Heart left ventricle (tissue), 16 donors: ENCODE measurements around the gene CHID1. TPM values are rescaled to one million over a fixed set of nuclear protein-coding genes. Genes with fewer than 3 reads are reported as not detected.

Experiments used
- ATAC-seq, 4 donors: fragments of 200-7000 bp; cut with Tn5 transposase; one replicate each; pipeline ENCODE4 v1.9.1; 2020 to 2022; ENCODE audit warnings: moderate library complexity in 4 of 4, mild to moderate bottlenecking in 3 of 4, moderate number of reproducible peaks in 1 of 4
- DNase-seq, 5 donors: peaks; one replicate each; pipeline ENCODE4 v3.0.0-alpha.2; 2020
- H3K27ac ChIP-seq, 12 donors: fragments of 200-600 bp; sonication (generic) in 4 of 12; one replicate each; pipeline versions ENCODE4 v1.5.0 to v1.8.0; 2016 to 2022; ENCODE audit warnings: mild to moderate bottlenecking in 2 of 12
- H3K27me3 ChIP-seq, 9 donors: fragments of 200-600 bp; sonication (generic) in 2 of 9; one replicate each; pipeline versions ENCODE4 v1.5.1 to v1.8.0; 2016 to 2022; ENCODE audit warnings: mild to moderate bottlenecking in 3 of 9
- H3K36me3 ChIP-seq, 9 donors: fragments of 200-600 bp; sonication (generic) in 2 of 9; one replicate each; pipeline versions ENCODE4 v1.5.0 to v1.8.0; 2018 to 2022; ENCODE audit warnings: mild to moderate bottlenecking in 2 of 9
- H3K4me1 ChIP-seq, 12 donors: fragments of 200-600 bp; sonication (generic) in 4 of 12; one replicate each; pipeline versions ENCODE4 v1.5.0 to v1.8.0; 2016 to 2022; ENCODE audit warnings: mild to moderate bottlenecking in 3 of 12
- H3K4me3 ChIP-seq, 12 donors: fragments of 200-600 bp; sonication (generic) in 4 of 12; one replicate each; pipeline versions ENCODE4 v1.5.0 to v1.8.0; 2017 to 2022; ENCODE audit warnings: mild to moderate bottlenecking in 9 of 12, moderate library complexity in 4 of 12
- H3K9me3 ChIP-seq, 12 donors: fragments of 200-600 bp; sonication (generic) in 4 of 12; one replicate each; pipeline versions ENCODE4 v1.5.0 to v1.8.0; 2016 to 2022; ENCODE audit warnings: mild to moderate bottlenecking in 1 of 12
- POLR2A ChIP-seq, 2 donors: fragments of 450-650 bp; IDR thresholded peaks; one replicate each; pipeline ENCODE4 v1.6.1; 2017; ENCODE audit warnings: antibody characterized with exemption in 2 of 2, mild to moderate bottlenecking in 2 of 2, moderate library complexity in 2 of 2
- WGBS, 4 donors: extraction: QIAGEN DNeasy Blood & Tissue Kit in 2 of 4; methylation state at CpG; one replicate each; pipeline versions ENCODE4 v1.1.5 to v1.1.7; 2013 to 2018; 5-methylcytosine and 5-hydroxymethylcytosine counted together
- intact Hi-C, 10 donors: fragments of 100-400 bp; cut with DNase I; formaldehyde crosslinking; loops; one replicate each; pipeline versions ENCODE4 v1.11.1 to v1.14.2; 2022
- polyA plus RNA-seq, 2 donors: library from polyadenylated mRNA; stranded (reverse); fragments of 200-250 nt; gene quantifications; one replicate each; pipeline ENCODE4 v1.2.3, GENCODE V29; 2013
- total RNA-seq, 9 donors: library from RNA; depleted of rRNA in 2 of 9; stranded (reverse); fragments of >200 nt in 2 of 9; fragmentation: NEBNext Ultra II Directional in 3 of 9; extraction: Animal tissue kit (Norgen Biotek cat#: 25700) in 3 of 9; gene quantifications; one replicate each; pipeline versions ENCODE4 v1.1.0 to v1.2.4, GENCODE V29; 2016 to 2023
- TF ChIP-seq, protein P1 (sequence below), 12 donors: fragments of 200-600 bp; sonication (generic) in 4 of 12; IDR thresholded peaks; one replicate each; pipeline versions ENCODE4 v1.5.0 to v1.8.0; 2018 to 2022; ENCODE audit warnings: antibody characterized with exemption in 12 of 12, mild to moderate bottlenecking in 5 of 12
- donor health status: ischemic (EF 13 %, LVEDD 7.1; RV severe dilation, severe dysfunction).
- donor health status: healthy with polysubstance abuse.
- donor health status: DM: no; HTN: yes; CAD: no.
- donor health status: DM: no; HTN: no; CAD: no.
- donor health status: ischemic (EF 25% LVEDD 6.9; RV normal size, moderate dysfunction).
- donor health status: ischemic (EF 25% LVEDD 5.7; RV mildly dilated, moderate dysfunction).
- donor health status: healthy.
- donor health status: DM: yes; HTN: yes; CAD: no.
- donor health status: ischemic (EF 35%, LVEDD 5.7; RV mildly dilated, moderate dysfunction).
- donor health status: nonischemic (EF 11% LVEDD 7.7; RV severe dilation, severe dysfunction).
- donor health status: DM: yes; HTN: yes; CAD: no.
- donor health status: PGD.
- donor health status: ischemic (EF 29% LVEDD 5.4; RV normal size, mild dysfunction).
- donor health status: nonischemic (EF 23%, LVEDD 6.1; RV moderate dilation, normal function).

The CHID1 gene
- total and polyA plus RNA-seq, 11 donors: 30.8 to 87.7 (median 55.3) TPM

DNA sequence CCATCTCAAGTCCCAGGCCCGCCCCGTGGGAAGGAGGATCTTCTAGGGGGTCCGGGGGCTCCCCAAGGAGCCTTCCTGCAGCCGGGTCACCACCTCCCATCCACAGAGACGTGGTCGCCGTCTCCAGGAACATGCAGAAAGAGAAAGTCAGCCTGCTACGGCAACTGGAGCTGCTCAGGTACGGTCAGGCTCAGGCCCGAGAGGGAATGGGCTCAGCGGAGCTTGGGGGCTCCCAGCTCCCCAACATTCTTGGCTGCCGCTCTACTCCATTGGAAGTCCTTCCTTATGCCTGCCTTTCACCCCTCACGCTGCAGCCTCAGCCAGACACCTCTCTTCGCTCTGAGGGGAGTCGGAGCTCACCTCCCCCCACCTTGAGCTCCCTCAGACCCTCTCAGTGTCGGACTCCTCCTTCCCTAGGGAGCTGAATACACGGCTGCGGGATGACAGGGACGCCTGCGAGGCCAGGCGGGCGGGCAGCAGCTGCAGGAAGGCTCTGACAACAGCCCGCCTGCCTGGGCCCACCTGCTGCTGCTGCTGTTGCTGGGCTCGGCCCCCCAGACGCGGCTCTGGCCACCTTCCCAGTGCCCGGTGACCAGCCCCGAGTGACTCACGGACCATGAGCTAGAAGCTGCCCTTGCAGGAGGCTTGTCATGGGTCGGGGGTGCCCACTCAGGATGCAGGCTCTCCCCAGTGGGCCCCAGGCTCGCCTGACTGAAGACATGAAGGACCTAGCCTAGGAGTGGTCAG is 79.3 kb downstream of the CHID1 start:
- TF ChIP-seq, protein P1, sequence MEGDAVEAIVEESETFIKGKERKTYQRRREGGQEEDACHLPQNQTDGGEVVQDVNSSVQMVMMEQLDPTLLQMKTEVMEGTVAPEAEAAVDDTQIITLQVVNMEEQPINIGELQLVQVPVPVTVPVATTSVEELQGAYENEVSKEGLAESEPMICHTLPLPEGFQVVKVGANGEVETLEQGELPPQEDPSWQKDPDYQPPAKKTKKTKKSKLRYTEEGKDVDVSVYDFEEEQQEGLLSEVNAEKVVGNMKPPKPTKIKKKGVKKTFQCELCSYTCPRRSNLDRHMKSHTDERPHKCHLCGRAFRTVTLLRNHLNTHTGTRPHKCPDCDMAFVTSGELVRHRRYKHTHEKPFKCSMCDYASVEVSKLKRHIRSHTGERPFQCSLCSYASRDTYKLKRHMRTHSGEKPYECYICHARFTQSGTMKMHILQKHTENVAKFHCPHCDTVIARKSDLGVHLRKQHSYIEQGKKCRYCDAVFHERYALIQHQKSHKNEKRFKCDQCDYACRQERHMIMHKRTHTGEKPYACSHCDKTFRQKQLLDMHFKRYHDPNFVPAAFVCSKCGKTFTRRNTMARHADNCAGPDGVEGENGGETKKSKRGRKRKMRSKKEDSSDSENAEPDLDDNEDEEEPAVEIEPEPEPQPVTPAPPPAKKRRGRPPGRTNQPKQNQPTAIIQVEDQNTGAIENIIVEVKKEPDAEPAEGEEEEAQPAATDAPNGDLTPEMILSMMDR (IDR thresholded peaks at IDR 0.05): no peak
- TF ChIP-seq POLR2A (IDR thresholded peaks at IDR 0.05): no peak
- Histone ChIP-seq H3K27ac (no peak overlapping the region), H3K27me3 (peaks cover 0 to 39% (median 0%) of the 10 kb centered on the region in 9 donors), H3K36me3 (peaks cover 0 to 6% (median 5%) of the 10 kb centered on the region in 9 donors), H3K9me3 (no peaks in the 10 kb centered on the region), H3K4me1 (peaks cover 10 to 94% (median 82%) of the 10 kb centered on the region in 12 donors), H3K4me3 (peak overlapping the region in 4 of 12 donors; percentile 55 to 59 (median 56))
- WGBS, 4 donors: 73 to 82% (median 78%) methylated on average over 26 to 31 of the region's 31 CpGs
- ATAC-seq: no peak
- DNase-seq: peak in 1 of 5 donors; percentile 41
- intact Hi-C loops: no loop called here

- Histone ChIP-seq H3K27ac (peak overlapping the region in 7 of 12 donors; percentile 71 to 91 (median 82)), H3K27me3 (peaks cover 0 to 39% (median 0%) of the 10 kb centered on the region in 9 donors), H3K36me3 (peaks cover 0 to 3% (median 0%) of the 10 kb centered on the region in 9 donors), H3K9me3 (no peaks in the 10 kb centered on the region), H3K4me1 (peaks cover 10 to 94% (median 80%) of the 10 kb centered on the region in 12 donors), H3K4me3 (peak overlapping the region in 11 of 12 donors; percentile 28 to 59 (median 50))
- ATAC-seq (peak; percentile 22 to 53 (median 48)), DNase-seq (peak; percentile 85 to 90 (median 85))
- intact Hi-C loops: no loop called here
- TF ChIP-seq, protein P1 (IDR thresholded peaks at IDR 0.05): no peak
- peak; percentile 5 to 17 for TF ChIP-seq POLR2A (IDR thresholded peaks at IDR 0.05)
- WGBS, 4 donors: 12 to 38% (median 21%) methylated on average over 35 to 78 of the region's 78 CpGs
These were observed 80.1 kb downstream of the CHID1 start for GRCh38 chr11:830295-831117.

DNA sequence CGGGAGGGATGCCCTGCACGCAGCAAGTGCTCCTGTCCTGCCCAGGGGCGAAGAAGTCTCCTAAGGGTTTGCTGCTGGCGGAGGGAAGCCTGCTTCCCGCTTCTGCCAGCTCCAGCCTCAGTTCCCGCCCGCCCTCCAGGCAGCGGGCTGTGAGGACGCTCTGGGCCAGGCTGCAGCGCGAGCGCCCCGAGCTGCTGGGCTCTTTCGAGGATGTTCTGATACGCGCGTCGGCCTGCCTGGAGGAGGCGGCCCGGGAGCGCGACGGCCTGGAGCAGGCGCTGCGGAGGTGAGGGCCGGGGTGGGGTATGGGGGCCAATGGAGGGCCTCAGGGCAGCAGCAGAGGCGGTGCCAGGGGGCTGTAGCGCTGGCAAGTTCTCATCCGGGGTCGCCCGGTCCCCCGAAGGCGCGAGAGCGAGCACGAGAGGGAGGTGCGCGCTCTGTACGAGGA is 80.7 kb downstream of the CHID1 start:
- Histone ChIP-seq H3K9me3 (no peaks in the 10 kb centered on the region), H3K36me3 (peaks cover 0 to 9% (median 6%) of the 10 kb centered on the region in 9 donors), H3K27me3 (peaks cover 0 to 39% (median 0%) of the 10 kb centered on the region in 9 donors), H3K4me1 (peaks cover 10 to 89% (median 75%) of the 10 kb centered on the region in 12 donors), H3K27ac (peak overlapping the region; percentile 71 to 91 (median 83)), H3K4me3 (peak overlapping the region in 11 of 12 donors; percentile 28 to 59 (median 50))
- TF ChIP-seq, protein P1 (IDR thresholded peaks at IDR 0.05): no peak
- peak in 1 of 2 donors; percentile 64 for TF ChIP-seq POLR2A (IDR thresholded peaks at IDR 0.05)
- ATAC-seq: no peak
- DNase-seq: no peak
- WGBS, 4 donors: 3 to 7% (median 5%) methylated on average over 15 to 39 of the region's 39 CpGs
- intact Hi-C loops: no loop called here
